ENCODE results near the gene TPSB2.
"Not testable (repeated sequence)": the region's sequence is repeated elsewhere in the genome, so short reads cannot be mapped to it uniquely, and the experiment has no call there.

The TPSB2 gene

GRCh38 chr16:1245452-1246020 is 15.6 kb upstream of the TPSB2 start:
- TF ChIP-seq GATA3 (IDR thresholded peaks at IDR 0.05; ENCODE audit: low read depth, low read length): no peak
- TF ChIP-seq GATA2 (IDR thresholded peaks at IDR 0.05; ENCODE audit: low read depth, low read length): no peak

GRCh38 chr16:1244881-1245280 is 14.9 kb upstream of the TPSB2 start:
- no peak for TF ChIP-seq GATA3 (IDR thresholded peaks at IDR 0.05; ENCODE audit: low read depth, low read length)
- no peak for TF ChIP-seq GATA2 (IDR thresholded peaks at IDR 0.05; ENCODE audit: low read depth, low read length)

- TF ChIP-seq GATA2, GATA3 (IDR thresholded peaks at IDR 0.05; ENCODE audit: low read depth, low read length): not testable (repeated sequence)
Observed at GRCh38 chr16:1240436-1240835, 10.5 kb upstream of the TPSB2 start, which contains the start of gene TPSAB1. Gene TPSAB1, plus strand, starts transcription at chr16:1240705. Its CDS starts 234 bp downstream, at chr16:1240939.

- TF ChIP-seq GATA3 (IDR thresholded peaks at IDR 0.05; ENCODE audit: low read depth, low read length) (no peak), GATA2 (IDR thresholded peaks at IDR 0.05; ENCODE audit: low read depth, low read length) (no peak)
Observed at GRCh38 chr16:1237990-1238389, 8.0 kb upstream of the TPSB2 start.

- no peak for TF ChIP-seq GATA3 (IDR thresholded peaks at IDR 0.05; ENCODE audit: low read depth, low read length)
- TF ChIP-seq GATA2 (IDR thresholded peaks at IDR 0.05; ENCODE audit: low read depth, low read length): no peak
Observed at GRCh38 chr16:1225051-1225451, 4.9 kb downstream of the TPSB2 start, which contains the start of gene TPSG1. Gene TPSG1, minus strand, starts transcription at chr16:1225268. Its CDS starts 16 bp downstream, at chr16:1225252.

GRCh38 chr16:1224558-1224957 is 5.4 kb downstream of the TPSB2 start:
- no peak for TF ChIP-seq GATA2 (IDR thresholded peaks at IDR 0.05; ENCODE audit: low read depth, low read length)
- TF ChIP-seq GATA3 (IDR thresholded peaks at IDR 0.05; ENCODE audit: low read depth, low read length): no peak

GRCh38 chr16:1223355-1224214 is 6.4 kb downstream of the TPSB2 start:
- TF ChIP-seq GATA2 (IDR thresholded peaks at IDR 0.05; ENCODE audit: low read depth, low read length): no peak
- TF ChIP-seq GATA3 (IDR thresholded peaks at IDR 0.05; ENCODE audit: low read depth, low read length): no peak

- TF ChIP-seq GATA2 (IDR thresholded peaks at IDR 0.05; ENCODE audit: low read depth, low read length): no peak
- no peak for TF ChIP-seq GATA3 (IDR thresholded peaks at IDR 0.05; ENCODE audit: low read depth, low read length)
Observed at GRCh38 chr16:1222553-1223354, 7.2 kb downstream of the TPSB2 start.

GRCh38 chr16:1221628-1222552 is 8.1 kb downstream of the TPSB2 start:
- TF ChIP-seq GATA3 (IDR thresholded peaks at IDR 0.05; ENCODE audit: low read depth, low read length): no peak
- no peak for TF ChIP-seq GATA2 (IDR thresholded peaks at IDR 0.05; ENCODE audit: low read depth, low read length)

GRCh38 chr16:1220841-1221627 is 8.9 kb downstream of the TPSB2 start:
- TF ChIP-seq GATA3 (IDR thresholded peaks at IDR 0.05; ENCODE audit: low read depth, low read length) (no peak), GATA2 (IDR thresholded peaks at IDR 0.05; ENCODE audit: low read depth, low read length) (no peak)

- TF ChIP-seq GATA3 (IDR thresholded peaks at IDR 0.05; ENCODE audit: low read depth, low read length) (no peak), GATA2 (IDR thresholded peaks at IDR 0.05; ENCODE audit: low read depth, low read length) (no peak)
Observed at GRCh38 chr16:1220098-1220728, 9.8 kb downstream of the TPSB2 start.

Data from SH-SY5Y (cell line).